GM18507 (cell line): Measurements from ENCODE around the gene CHURC1.
"Not testable (repeated sequence)": the region's sequence is repeated elsewhere in the genome, so short reads cannot be mapped to it uniquely, and the experiment has no call there.

Source experiments
- DNase-seq: peaks from one replicate; pipeline ENCODE4 v3.0.0; 2011; ENCODE audit warnings: low read depth; ENCODE audit not compliant: insufficient read length; ENCODE audit errors: extremely low spot score
- FAIRE-seq: peaks from 2 replicates; lab custom pipeline; 2011; peaks lifted over from hg19 to GRCh38; lab: Jason Lieb, UNC

CHURC1 gene

DNA sequence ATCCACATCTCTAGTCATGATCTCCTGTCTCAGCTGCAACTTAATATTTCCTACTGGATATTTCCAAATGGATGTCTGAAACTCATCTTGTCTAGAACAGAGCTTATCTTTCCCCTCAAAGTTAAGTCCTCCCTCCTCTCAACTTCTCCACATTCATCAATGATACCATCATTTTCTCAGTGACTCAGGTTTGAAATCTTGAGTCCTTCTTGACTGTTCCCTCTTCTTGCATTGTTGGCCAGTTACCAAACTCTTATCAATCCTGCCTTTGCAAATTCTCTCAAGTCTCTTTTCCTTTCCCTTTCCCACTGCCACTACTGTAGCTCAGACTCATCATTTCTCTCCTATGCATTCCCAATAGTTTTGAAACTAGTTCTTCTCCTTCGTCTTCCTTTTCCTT lies 14.3 kb upstream of the CHURC1 start:
- FAIRE-seq (no peak), DNase-seq (no peak)

DNA sequence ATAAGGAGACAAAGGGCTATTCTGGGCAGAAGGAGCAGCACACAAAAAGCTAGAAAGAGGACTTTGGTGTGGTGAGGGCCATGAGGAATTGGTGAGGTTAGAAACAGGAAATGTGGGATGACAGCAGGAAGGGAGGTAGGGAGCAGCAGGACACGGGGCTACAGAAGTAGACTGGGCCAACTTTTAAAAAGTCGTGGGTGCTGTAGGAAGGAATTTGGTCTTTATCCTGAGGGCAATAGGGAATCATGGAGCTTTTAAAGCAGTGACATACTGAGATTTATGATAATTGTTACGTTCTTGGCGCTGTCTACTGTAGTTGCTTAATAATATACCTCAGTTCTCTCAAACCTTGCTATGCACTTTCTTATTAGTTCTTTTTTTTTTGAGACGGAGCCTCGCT lies 8.2 kb upstream of the CHURC1 start:
- DNase-seq (no peak), FAIRE-seq (no peak)

GRCh38 chr14:64910847-64911495 lies 3.3 kb upstream of the CHURC1 start:
- FAIRE-seq: no peak
- no peak for DNase-seq

- DNase-seq (no peak), FAIRE-seq (no peak)
Measured at GRCh38 chr14:64912261-64912660, 2.0 kb upstream of the CHURC1 start.

DNA sequence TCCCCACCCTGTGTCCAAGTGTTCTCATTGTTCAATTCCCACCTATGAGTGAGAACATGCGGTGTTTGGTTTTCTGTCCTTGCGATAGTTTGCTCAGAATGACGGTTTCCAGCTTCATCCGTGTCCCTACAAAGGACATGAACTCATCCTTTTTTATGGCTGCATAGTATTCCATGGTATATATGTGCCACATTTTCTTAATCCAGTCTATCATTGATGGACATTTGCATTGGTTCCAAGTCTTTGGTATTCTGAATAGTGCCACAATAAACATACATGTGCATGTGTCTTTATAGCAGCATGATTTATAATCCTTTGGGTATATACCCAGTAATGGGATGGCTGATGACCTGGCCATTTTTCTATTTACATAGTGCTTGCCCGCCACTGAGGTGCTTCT lies 778 bp upstream of the CHURC1 start:
- not testable (repeated sequence) for DNase-seq, FAIRE-seq

DNA sequence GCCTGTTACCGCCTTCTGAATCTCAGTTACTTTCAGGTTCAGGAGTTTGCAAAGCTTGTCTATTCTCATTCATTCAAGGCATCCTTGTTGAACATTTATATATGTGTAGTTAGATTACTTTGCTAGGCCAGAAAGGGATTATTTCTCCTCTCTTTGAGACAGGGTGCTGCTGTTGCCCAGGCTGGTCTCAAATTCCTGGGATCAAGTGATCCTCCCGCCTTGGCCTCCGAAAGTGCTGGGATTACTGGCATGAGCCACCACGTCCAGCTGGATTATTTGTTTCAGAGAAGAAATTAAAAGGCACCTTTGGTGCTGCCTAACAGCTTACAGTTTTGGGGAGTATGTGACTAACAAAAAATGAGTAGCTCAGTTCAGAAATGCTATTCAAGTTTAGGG lies 772 bp downstream of the CHURC1 start:
- no peak for FAIRE-seq
- DNase-seq: no peak

DNA sequence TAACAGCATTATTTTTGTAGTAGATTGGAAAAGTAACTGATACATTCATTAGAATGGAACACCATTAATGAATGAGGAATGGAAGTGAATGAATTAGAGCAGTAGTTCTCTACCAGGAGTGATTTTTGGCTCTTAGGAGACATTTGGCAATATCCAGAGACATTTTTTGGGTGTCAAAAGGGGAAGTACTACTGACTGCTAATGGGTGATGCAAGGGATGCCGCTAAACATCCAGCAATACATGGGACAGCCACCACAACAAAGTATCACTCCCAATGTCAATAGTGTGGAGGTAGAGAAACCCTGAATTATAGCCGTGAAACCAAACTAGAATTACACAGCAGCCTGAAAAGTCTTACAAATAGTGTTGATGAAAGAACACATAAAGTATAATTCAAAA lies 1.5 kb downstream of the CHURC1 start:
- no peak for FAIRE-seq
- no peak for DNase-seq

DNA sequence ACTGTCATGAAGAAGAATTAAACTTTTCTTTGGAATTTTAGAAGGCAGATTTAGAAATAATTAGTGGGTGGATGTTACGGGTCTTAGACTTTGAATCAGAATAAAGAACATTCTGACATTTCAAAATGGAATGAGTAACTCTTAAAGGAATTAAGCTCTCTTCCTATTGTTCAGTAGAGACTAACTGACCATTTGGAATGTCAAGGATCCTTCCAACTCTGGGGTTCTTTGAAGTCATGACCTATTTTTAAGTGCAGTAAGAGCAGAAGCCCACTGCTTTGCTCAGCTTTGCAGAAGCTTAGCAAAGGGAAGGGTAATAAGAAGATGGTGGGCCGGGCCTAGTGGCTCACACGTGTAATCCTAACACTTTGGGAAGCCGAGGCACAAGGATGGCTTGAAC lies 4.0 kb downstream of the CHURC1 start:
- DNase-seq (no peak), FAIRE-seq (no peak)

DNA sequence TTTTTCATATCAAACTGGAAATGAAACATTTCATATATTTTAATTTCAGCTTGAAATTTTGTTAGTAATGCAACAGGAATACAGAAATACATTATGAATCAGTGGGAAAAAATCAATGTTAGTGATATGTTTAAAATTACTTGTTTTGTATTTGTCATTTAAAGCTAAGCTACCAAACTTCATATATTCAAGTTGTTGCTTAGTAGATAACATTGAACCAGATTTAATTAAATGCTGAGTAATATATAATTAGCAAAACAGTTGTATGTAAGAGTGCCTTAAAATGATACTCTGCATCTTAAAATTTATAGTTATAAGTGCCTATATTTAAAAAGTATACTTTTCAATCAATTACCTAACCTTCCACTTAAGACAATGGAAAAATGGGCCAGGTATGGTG lies 5.0 kb downstream of the CHURC1 start:
- DNase-seq: no peak

GRCh38 chr14:64919618-64920017 lies 5.4 kb downstream of the CHURC1 start:
- DNase-seq (no peak), FAIRE-seq (no peak)

More for the DNA sequence above, 5.0 kb downstream of the CHURC1 start:
- FAIRE-seq: no peak

DNA sequence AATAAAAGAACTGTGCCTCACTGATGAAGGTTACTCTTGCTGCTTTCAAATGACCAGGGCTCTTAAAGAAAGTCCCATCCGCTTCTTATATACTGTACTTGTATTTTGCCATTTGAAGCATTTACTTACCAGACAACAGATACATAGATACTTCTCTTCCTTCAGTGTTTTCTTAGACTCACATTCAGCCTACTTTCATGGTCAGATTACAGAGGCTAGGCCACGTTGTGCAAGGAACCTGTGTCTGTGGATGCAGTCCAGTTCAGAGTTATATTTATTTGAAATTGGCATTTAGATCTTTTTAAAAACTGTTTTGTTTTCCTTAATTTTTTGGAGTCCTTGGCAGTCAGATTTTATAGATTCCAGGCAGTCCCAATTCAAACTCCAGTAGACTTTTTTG lies 6.2 kb downstream of the CHURC1 start:
- DNase-seq (no peak), FAIRE-seq (no peak)

DNA sequence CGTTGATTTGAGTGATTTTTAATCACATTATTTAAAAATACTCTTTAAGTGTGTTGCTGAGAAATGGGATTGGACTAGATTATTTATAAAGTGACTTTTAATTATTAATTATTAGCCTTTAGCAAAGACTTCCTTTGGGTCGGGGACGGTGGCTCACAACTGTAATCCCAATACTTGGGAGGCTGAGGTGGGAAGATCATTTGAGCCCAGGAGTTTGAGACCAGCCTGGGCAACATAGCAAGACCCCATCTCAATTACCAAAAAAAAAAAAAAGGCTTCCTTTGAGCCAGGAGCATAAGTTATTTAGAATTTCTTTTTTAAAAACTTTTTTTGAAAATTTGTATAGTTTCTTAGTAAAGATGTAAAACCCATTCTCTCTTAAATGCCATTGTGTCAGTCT lies 8.8 kb downstream of the CHURC1 start:
- no peak for FAIRE-seq
- no peak for DNase-seq

DNA sequence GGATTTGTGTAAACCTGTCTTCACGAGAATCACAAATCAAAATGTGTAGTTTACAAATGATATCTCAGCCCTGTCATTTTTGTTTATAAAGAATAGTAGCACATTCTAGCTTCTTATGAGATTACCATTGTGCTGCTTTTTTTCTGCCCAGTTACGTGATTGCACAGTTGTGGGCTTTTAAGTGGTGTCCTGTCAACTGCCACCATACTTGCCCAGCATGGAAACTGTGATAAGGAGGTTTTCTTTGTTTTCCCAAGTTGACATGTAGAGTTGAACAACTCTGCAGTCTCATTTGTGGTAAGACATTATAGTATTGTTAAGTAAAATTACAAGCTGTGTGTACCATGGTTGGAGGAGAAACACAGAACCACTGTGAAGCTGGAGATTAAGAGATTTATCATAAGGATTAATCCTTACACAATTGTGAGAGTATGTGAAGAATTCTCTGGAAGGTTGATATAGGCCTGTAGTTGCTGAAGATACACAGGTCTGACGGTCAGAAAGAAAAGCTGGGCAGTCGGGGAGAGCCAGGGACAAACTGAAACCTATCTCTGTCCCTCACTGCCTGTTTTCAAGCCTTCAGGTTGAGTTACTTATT lies 12.2 kb downstream of the CHURC1 start:
- no peak for FAIRE-seq
- no peak for DNase-seq

GRCh38 chr14:64927031-64927430 lies 12.8 kb downstream of the CHURC1 start:
- no peak for DNase-seq
- FAIRE-seq: no peak

GRCh38 chr14:64928239-64929013 lies 14.2 kb downstream of the CHURC1 start:
- DNase-seq: no peak
- FAIRE-seq: peak; percentile 82

GRCh38 chr14:64929014-64929359 lies 14.7 kb downstream of the CHURC1 start:
- DNase-seq (no peak), FAIRE-seq (no peak)

GRCh38 chr14:64930085-64930843 lies 16.0 kb downstream of the CHURC1 start:
- FAIRE-seq (no peak), DNase-seq (no peak)

GRCh38 chr14:64931123-64931522 lies 16.9 kb downstream of the CHURC1 start:
- FAIRE-seq (no peak), DNase-seq (no peak)

DNA sequence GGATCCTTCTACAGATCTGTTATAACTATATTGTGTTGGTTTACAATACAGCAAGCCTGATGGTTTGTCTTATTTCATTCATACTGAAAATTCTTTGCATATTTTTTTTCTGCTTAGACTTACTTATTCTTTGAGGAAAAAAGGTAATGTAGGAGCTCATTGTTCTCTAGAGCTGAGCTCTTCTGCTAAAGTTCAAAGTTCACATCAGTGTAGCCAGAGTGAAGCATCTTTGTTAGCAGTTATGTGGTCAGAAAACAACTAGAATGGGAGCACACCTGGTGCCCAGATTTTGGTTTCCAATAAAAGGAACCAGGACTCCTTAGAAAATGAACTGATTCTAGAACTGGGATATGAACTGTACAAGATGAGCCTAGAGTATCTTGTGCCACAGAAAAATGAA lies 18.0 kb downstream of the CHURC1 start:
- no peak for DNase-seq
- FAIRE-seq: no peak

DNA sequence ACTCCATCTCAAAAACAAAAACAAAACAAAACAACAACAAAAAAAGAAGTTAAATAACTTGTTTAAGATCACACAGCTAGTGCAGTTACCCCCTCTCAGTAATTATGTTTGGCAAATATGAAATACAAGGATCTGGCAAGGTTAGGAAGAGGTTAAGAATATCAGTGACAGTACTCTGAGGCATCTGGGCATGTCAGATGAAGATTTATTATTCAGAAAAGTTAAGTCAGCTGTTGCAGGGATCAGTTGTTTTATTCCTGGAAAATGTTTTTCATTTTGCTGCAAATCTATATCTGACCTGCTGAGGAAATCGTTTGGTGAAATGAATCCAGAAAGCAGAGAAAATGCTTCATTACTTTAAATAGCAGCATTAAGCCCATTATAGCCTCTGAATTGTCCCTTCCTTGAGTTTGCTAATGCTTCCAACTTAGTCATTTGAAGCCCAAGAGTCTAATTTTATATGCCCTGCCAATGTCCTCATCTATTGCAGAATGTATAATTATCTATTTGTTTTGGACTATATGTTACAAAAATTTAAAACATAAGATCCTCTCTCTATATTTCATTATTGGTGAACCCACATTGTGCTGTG lies 20.2 kb downstream of the CHURC1 start:
- DNase-seq: no peak
- FAIRE-seq: no peak
